SKM-1 treated with dmso at 0.1 percent for 144 hours (cell line): ENCODE measurements around the gene VPS26A.
A peak's percentile ranks its signal among the peaks of the same experiment; 100 is the strongest.
"Not testable (repeated sequence)": the region's sequence is repeated elsewhere in the genome, so short reads cannot be mapped to it uniquely, and the experiment has no call there.

Source experiments
- DNase-seq: peaks from one replicate; lab custom pipeline; 2025; ENCODE audit not compliant: unreplicated experiment; lab: John Stamatoyannopoulos, UW

The VPS26A gene

DNA sequence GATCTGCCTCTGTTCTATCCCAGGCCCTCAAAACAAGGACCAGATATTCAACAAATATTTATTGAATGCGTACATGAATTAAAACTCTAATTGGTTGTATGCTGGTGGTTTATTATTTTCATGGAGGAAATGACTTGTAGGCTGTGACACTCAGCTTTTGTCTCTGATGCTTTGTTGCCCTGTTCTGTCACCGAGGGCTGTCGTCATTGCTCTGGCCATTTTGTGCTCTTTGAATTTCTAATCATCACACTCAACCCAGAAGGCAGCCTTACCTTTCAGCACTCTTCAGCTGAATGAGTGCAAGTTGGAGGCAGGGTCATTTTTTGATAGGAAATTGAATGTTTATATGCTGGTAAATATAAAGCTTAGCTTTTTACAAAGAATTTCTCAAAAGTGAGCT, 21.5 kb upstream of the VPS26A start:
- no peak for DNase-seq

DNA sequence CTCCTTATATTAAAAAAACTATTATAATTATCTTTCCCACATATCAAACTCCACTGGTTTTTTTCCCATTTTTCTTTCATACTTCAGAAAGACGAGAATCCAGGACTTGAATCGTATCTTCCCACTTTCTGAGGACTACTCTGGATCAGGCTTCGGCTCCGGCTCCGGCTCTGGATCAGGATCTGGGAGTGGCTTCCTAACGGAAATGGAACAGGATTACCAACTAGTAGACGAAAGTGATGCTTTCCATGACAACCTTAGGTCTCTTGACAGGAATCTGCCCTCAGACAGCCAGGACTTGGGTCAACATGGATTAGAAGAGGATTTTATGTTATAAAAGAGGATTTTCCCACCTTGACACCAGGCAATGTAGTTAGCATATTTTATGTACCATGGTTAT, 20.2 kb upstream of the VPS26A start:
- DNase-seq = no peak

DNA sequence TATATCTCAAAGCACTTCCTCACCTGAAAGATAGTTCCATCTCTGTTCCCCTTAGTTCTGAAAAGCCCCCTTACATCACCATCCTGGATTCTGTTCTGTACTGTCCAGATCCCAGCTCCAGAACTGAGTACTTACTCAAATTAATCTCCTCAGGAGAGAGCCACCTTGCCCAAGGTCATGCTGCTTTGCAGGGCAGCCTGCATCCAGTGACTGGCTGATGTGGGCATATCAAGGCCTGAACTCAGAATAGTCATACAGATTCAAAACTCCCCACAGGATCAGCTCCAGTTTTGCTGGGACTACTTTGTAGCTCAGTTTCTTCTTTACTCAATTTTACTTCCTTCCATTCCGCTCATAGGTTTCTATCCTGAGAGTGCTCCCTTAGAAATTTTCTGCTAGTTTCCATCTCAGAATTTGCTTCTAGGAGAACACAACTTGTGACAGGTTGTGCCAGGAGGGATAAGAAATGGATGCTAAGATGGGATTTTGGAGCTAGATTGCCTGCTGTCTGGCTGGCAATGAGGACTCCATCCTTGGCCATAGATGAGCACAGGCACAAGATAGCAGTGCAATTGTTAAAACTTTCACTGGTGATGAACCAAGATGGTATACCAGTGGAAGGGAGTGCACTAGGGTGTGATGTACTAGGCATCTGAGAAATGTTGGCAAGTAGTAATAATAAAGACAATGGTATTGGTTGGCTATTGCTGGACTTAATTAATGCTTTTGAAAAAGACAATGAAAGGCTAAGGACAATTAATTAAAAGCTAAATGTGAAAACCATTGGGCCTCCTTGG, 18.8 kb upstream of the VPS26A start:
- no peak for DNase-seq

DNA sequence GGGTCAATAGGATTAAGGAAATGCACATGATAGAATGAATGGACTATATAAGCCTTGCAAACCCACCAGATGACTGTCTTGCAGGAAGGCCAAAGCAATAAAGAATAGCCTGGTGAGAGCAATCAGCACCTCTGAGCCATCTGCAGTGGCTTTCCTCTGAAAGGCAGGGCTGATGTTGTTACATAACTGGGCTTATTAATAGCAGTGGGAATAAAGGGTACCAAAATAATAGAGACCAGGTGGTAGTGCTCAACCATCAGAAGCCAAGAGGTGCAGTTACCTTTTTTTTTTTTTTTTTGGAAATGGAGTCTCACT, 16.8 kb upstream of the VPS26A start:
- no peak for DNase-seq

DNA sequence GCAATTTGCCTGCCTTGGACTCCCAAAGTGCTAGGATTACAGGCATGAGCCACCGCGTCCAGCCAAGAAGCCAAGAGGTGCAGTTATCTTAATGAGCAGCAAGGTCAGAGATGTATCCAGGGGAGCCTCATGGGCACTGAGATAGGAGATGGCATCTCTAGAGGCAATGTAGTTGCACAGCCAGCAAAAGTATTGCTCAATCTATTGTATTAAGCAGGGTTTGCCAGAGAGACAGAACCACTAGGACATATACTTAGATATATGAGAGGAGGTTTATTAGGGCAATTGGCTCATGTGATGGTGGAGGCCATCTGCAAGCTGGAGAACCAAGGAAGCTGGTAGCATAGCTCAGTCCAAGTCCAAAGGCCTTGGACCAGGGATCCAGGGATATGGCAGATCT, 16.3 kb upstream of the VPS26A start:
- DNase-seq = no peak

DNA sequence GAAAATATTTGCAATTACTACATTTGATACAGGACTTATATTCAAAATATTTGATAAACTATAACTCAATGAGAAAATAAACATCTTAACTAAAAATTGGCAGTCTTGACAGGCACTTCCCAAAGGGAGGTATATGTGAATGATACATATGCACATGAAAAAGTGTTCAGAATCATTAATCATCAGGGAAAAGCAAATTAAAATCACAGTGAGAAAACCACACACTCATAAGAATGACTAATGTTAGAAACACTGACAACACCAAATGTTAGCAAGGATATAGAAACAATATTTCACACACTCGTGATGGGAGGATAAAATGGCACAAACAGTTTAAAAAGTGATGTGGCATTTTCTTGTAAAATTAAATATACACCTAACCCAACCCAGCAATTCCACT, 4.1 kb upstream of the VPS26A start:
- no peak for DNase-seq

DNA sequence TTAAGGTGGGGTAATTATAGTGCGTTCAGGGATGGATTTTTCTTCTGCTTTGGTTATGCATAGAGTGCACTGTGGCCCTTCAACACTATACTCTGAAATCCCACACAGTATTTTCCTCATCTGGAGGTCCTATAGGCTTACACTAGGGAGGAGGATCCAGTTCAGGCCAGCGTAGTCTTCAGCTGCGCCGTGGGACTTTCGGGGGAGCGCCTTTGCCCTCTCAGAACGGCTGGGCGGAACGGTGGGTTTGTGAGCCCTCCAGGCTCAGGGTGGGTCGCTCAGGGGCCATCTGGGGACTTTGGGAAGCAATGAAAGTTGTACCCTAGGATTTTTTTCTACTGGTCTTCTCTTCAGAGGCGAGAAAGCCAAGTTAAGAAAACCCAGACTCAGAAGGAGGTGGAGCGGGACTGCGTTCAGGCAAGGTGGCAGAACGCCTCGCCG, 652 bp upstream of the VPS26A start:
- peak; percentile 62 for DNase-seq

DNA sequence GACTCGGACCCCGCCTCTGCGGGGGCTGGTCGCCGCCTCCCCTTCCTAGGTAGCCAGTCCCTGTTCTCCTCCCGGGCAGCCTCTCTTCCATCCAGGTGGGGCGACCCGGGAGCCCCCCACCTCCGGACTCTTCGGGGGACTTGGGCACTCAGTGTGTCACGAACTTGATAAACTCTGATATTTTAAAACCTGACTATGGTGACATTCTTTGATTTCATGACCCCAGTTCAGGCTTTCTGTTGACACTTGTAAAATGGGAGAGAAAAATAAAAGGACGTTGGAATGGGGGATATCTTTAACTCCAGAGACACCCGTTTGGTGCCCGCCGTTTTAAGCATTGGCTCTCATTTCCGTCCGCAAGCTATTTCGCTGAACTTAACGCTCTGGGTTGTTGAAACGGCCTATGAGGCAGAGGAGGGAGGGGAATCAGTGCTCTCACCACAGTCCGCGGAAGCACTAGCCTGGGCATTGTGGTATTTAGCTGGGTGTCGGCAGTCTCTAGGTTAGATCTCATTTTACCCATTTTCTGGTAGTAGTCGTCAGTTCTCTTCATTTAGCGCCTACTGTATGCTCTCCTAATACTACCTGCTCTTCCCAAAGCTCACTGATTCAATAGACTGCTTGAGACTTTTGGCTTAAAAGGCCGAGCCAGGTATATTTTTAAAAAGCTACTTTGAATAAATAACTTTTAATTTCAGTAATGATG, 738 bp downstream of the VPS26A start:
- peak; percentile 46 for DNase-seq

DNA sequence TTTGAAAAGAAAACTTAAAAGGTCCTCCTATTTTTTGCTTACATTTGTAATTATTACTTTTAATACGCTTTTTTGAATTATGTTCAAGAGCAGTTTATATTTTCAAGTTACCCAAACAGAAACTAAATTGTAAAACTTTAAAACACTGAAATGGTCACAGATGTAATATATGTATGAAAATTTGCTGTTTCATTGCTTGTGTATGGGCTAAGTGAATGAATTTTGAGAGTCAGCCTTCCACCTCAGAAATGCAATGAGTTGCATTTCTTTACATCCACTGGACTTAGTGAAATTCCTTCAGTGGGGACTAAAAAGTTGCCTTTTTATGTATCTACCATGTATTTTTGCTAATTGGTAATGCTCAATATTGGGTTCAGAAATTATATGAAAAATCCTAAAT, 1.6 kb downstream of the VPS26A start:
- no peak for DNase-seq

DNA sequence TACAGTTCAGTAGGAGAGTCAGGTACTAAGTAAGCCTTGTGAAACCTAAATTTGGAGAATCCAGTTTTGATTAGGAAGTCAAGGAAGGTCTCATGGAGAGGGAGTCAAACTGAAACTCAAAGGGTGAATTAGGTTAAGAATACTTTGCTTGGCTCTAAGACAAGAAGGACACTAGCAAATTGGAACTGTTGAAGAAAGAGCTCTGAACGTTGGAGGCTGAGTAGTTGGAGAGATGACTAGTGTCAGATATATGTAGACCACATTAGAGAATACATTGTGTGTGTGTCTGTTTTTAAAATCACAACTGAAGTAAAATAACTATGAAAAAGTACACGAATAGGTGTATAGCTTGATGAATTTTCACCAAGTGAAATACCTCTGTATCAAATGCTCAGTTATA, 6.3 kb downstream of the VPS26A start:
- DNase-seq = no peak

DNA sequence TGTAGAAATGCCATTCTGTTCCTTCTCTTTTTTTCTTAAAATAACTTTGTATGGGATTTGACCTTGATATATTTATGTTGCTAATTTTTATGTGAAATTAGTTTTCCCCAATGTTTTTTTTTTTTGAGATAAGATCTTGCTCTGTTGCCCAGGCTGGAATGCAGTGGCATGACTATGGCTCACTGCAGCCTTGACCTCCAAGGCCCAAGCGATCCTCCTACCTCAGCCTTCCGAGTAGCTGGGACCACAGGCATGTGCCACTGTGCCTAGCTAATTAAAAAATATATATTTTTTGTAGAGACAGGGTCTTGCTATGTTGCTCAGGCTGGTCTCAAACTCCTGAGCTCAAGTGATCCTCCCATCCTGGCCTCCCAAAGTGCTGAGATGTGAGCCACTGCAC, 16.0 kb downstream of the VPS26A start:
- no peak for DNase-seq

DNA sequence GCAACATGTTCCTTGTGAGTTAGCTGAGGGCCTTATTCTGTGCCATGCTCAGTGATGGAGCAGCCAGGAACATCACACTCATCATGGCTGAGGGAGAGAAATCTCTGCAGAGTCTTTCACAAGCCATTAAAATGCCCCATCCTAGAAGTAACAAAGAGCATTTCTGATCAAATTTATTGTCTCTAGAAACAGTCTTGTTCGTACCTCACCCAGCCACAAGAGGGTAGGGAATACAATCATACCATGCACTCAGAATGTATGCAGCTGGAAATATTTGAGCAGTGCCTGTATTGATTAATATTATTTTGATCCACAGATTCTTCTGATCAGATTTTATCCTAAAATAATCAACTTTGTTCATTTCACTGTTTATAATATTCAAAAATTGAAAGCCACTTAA, 17.3 kb downstream of the VPS26A start:
- DNase-seq = no peak

DNA sequence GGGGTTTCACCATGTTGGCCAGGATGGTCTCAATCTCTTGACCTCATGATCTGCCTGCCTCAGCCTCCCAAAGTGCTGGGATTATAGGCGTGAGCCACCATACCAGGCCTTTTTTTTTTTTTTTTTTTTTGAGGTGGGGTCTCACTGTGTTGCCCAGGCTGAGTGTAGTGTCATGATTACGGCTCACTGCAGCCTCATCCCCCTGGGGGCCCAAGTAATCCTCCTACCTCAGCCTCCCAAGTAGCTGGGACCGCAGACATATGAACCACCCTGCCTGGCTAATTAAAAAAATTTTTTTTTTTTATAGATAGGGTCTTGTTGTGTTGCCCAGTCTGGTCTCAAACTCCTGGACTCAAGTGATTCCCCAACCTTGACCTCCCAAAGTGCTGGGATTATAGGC, 18.1 kb downstream of the VPS26A start:
- not testable (repeated sequence) for DNase-seq

DNA sequence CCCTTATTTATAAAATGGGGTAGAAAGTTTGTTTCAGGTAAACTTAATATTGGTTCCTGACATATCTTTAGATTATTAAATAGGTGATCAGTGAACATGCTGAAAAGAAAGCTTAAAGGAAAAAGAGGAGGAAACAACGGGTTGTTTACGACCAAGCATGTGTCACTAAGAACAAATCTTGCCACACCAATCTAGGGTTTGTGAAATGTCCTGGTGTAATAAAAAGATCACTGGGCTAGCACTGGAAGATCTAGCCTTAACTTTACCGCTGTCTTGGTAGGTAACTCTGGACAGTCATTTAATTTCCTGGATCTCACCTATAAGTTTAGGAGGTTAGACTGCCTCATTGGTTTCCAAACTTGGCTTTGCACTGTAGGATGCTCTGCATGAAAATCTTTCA, 19.0 kb downstream of the VPS26A start:
- DNase-seq = no peak

DNA sequence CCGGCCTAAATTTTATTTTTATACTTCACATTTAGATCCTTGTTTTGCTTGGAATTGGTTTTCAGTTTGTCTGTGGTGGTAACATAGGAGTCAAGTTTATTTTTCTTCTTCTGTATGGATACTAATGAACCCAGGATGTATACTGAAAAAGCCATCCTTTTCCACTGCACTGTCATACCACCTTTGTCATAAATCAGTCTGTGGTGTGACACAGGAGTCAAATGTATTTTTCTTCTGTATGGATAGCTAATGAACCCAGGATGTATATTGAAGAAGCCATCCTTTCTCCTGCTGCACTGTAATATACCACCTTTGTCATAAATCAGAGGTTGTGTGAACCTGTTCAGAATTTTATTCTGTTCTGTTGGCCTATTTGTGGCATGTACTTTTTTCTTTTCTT, 21.4 kb downstream of the VPS26A start:
- DNase-seq = no peak

DNA sequence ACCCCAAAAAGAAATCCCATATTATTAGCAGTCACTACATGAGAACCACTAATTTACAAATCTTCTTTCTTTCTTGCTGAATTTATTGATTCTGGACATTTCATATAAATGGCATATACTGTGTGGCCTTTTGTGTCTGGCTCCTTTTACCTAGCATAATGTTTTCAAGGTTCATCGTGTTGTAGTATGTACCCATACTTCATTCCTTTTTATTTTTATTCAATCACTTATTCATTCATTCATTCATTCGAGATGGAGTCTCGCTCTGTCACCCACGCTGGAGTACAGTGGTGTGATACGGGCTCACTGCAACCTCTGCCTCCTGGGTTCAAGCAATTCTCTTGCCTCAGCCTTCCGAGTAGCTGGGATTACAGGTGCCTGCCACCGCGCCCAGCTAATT, 21.9 kb downstream of the VPS26A start:
- DNase-seq = no peak

DNA sequence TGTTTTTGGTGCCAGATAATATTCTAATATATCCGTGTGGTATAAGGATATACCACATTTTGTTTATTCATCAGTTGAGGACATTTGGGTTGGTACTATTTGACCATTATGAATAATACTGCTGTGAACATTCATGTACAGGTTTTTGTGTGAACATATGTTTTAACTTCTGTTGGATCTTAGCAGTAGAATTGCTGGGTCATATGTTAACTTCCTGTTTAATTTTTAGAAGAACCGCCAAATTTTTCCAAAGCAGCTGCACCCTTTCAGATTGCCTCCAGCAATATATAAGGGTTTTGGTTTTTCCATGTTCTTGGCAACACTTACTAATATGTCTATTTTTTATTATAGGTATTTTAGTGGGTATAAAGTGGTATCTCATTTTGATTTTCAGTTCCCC, 22.8 kb downstream of the VPS26A start:
- no peak for DNase-seq

DNA sequence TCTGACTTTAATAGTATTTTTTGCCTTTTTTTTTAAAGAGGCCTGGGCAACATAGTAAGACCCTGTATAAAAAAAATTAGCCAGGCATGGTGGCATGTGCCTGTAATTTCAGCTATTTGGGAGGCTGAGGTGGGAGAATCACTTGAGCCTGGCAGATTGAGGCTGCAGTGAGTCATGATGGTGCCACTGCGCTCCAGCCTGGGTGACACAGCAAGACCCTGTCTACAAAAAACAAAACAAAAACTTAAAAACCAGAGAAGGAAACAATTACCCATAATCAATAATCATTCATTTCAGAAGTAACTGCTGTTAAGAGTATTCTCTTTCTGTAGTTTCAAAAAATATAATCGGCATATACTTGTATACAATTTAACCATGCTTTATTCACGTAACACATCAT, 28.0 kb downstream of the VPS26A start:
- no peak for DNase-seq

DNA sequence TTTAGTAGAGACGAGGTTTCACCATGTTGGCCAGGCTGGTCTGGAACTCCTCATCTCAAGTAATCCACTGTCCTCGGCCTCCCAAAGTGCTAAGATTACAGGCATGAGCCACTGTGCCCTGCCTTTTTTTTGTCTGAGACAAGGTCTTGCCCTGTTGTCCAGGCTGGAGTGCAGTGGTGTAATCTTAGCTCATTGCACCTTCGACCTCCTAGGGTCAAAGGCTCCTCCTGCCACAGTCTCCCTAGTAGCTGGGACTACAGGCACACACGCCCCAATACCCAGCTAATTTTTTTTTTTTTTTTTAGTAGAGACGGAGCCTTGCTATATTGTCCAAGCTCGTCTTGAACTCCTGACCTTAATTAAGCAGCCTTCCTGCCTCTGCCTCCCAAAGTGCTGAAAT, 29.2 kb downstream of the VPS26A start:
- DNase-seq = no peak

DNA sequence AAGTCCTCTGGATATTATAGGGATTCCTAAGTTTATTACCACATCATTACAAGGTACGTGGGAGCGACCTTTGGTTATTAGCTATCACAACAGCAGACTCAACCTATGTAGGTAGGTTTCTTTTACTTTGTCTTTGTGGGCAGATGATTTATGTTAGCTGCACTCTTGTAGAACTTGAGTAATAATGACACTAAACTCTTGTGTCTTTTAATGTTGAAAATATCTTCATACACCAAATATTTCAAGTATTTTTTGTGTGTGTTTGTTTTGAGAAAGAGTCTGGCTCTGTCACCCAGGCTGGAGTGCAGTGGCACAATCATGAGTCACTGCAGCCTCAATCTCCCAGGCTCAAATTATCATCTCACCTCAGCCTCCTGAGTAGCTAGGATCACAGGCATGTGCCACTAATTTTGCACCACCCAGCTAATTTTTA, 36.8 kb downstream of the VPS26A start:
- no peak for DNase-seq

DNA sequence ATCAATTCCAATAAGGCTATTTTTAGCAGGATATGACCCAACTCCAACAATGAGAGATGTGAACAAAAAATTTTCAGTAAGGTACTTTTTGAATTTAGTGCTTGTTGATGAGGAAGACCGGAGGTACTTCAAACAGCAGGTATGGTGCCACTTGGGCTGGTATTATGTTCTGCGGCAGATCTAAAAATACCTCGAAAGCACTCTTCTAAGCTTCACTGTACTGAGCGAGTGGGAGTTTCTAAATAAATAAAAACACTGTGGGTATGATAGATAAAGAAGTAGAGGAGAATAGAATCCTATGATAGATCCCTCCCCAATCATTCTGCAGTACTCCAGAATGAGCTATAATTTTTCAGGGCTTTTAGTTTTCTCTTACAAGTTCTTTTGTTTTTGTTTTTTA, 44.5 kb downstream of the VPS26A start:
- DNase-seq = no peak

DNA sequence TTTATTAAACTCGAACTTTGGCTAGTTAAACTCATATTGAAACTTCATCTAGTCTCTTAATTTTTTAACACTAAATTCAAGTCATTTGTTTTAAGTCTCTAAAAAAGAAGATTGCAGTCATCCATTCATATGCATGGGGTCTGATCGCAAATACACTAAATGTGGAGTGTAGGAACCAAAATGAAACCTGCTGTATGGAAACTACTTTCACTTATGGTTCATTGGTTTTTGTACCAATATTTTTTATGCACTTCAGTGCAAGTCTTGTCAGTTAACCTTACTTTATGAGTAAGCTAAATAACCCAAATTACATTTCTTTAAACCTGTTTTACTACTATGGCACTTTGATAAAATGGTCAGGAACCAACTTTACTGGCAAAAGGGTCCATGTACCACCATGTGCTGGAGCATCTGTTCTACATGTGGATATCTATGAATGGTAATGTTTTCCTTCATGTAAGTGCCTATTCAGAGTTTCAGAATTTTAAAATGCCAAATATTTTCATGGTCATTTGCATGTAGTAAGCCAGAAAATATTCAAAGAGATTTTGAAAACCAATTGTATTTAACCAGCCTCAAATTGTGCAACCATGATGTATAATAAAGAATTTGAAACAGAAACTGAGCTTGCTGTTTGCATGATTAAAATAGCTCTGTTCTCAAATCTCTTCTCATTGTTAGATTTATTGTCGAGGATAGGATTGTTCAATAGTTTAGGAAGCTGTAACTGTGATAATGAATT, 48.4 kb downstream of the VPS26A start:
- DNase-seq = no peak
